K562 (cell line): ENCODE measurements around the gene RNF2. TPM values are rescaled to one million over a fixed set of nuclear protein-coding genes. Genes with fewer than 3 reads are reported as not detected.

Experiments used
- ELF2 ChIP-seq: fragments of 250-450 bp; sonication (Bioruptor Pico); IDR thresholded peaks from 2 replicates; pipeline ENCODE4 v1.5.0; 2021; ENCODE audit warnings: mild to moderate bottlenecking
- ETV5 ChIP-seq: sonication (generic); formaldehyde crosslinking; IDR thresholded peaks from 2 replicates; pipeline ENCODE4 v1.4.0; 2020; ENCODE audit warnings: low read depth, mild to moderate bottlenecking, missing genetic modification reagents
- GTF2F1 ChIP-seq: IDR thresholded peaks from 2 replicates; pipeline ENCODE4 v1.6.1; 2011; ENCODE audit warnings: low read depth, low read length, improper control_type of control experiment
- MTA1 ChIP-seq: fragments of 450-650 bp; IDR thresholded peaks from 2 replicates; pipeline ENCODE4 v1.6.1; 2017; ENCODE audit warnings: borderline replicate concordance
- NRF1 ChIP-seq, 2 experiments: fragments of 450-650 bp; IDR thresholded peaks in 1 of 2; conservative IDR thresholded peaks in 1 of 2; 2 replicates each; pipeline ENCODE4 v1.6.1; 2014; ENCODE audit warnings: mild to moderate bottlenecking in 2 of 2
- RBM25 ChIP-seq: fragments of 200-400 bp; formaldehyde crosslinking; IDR thresholded peaks from 2 replicates; pipeline ENCODE4 v1.6.1; 2018; ENCODE audit warnings: low read length, low read depth, moderate library complexity; ENCODE audit not compliant: severe bottlenecking
- SNIP1 ChIP-seq: fragments of 450-650 bp; IDR thresholded peaks from 2 replicates; pipeline ENCODE4 v1.7.1; 2017; ENCODE audit warnings: low read depth, mild to moderate bottlenecking
- ZBTB49 ChIP-seq: sonication (generic); formaldehyde crosslinking; IDR thresholded peaks from 2 replicates; pipeline ENCODE4 v1.8.0; 2022; ENCODE audit warnings: missing genetic modification reagents, mild to moderate bottlenecking, borderline replicate concordance
- ZNF140 ChIP-seq: fragments of 250-450 bp; sonication (Bioruptor Pico); IDR thresholded peaks from 2 replicates; pipeline ENCODE4 v1.8.0; 2021; ENCODE audit warnings: moderate library complexity, mild to moderate bottlenecking, inconsistent platforms
- ZNF274 ChIP-seq: IDR thresholded peaks from 2 replicates; pipeline ENCODE4 v1.6.1; 2011; ENCODE audit warnings: low read depth, mild to moderate bottlenecking, low read length, moderate library complexity, borderline replicate concordance
- ZNF324 ChIP-seq: fragments of 250-450 bp; sonication (Bioruptor Pico); IDR thresholded peaks from 2 replicates; pipeline ENCODE4 v1.4.0; 2020; ENCODE audit warnings: mild to moderate bottlenecking
- ZNF407 ChIP-seq: fragments of 450-650 bp; IDR thresholded peaks from 2 replicates; pipeline ENCODE4 v1.6.1; 2016; ENCODE audit warnings: low read depth
- ZNF644 ChIP-seq: fragments of 200-800 bp; sonication (Bioruptor generic); IDR thresholded peaks from 2 replicates; pipeline ENCODE4 v1.6.1; 2016; ENCODE audit warnings: low read depth, missing genetic modification characterization, missing compliant biosample characterization
- ZNF707 ChIP-seq: fragments of 250-450 bp; sonication (Bioruptor Pico); conservative IDR thresholded peaks from 2 replicates; pipeline ENCODE4 v1.8.0; 2022; ENCODE audit warnings: inconsistent platforms, mild to moderate bottlenecking, moderate library complexity
- ZNF76 ChIP-seq: fragments of 250-450 bp; sonication (Bioruptor Pico); IDR thresholded peaks from 2 replicates; pipeline ENCODE4 v1.4.0; 2020; ENCODE audit warnings: mild to moderate bottlenecking, moderate library complexity, borderline replicate concordance
- polyA plus RNA-seq, 8 experiments: library from polyadenylated mRNA; depleted of rRNA in 4 of 8; stranded (reverse) in 5 of 8; unstranded in 3 of 8; fragments of >200 nt; fragmentation: Nextera tagmentation in 2 of 8; fragmentation: Illumina TruSeq in 1 of 8; extraction: Ambion mirVana in 2 of 8; extraction: Trizol in 1 of 8; gene quantifications; 2 replicates each; pipeline versions ENCODE4 v1.2.1 to v1.2.3, GENCODE V29; 2011 to 2014; ENCODE audit warnings: inconsistent platforms in 1 of 8, missing spikeins in 1 of 8
- total RNA-seq, 7 experiments: library from RNA; depleted of rRNA in 6 of 7; stranded (reverse); fragments of >200 nt in 6 of 7; fragmentation: Illumina TruSeq in 2 of 7; extraction: Trizol in 2 of 7; gene quantifications; 2 replicates each; pipeline versions ENCODE4 v1.2.1 to v1.2.3, GENCODE V29; 2011 to 2021; ENCODE audit warnings: low replicate concordance in 1 of 7
- TF ChIP-seq, protein P1 (sequence below): sonication (generic); formaldehyde crosslinking; IDR thresholded peaks from 2 replicates; pipeline ENCODE4 v1.8.1; 2022; ENCODE audit warnings: missing genetic modification reagents

Gene RNF2
- total and polyA plus RNA-seq, 9 of the 15 experiments (the other 6 are each of a cell fraction or from before 2014, with no cell fraction given), result 7.1 to 66.5 (median 32.9) TPM

DNA sequence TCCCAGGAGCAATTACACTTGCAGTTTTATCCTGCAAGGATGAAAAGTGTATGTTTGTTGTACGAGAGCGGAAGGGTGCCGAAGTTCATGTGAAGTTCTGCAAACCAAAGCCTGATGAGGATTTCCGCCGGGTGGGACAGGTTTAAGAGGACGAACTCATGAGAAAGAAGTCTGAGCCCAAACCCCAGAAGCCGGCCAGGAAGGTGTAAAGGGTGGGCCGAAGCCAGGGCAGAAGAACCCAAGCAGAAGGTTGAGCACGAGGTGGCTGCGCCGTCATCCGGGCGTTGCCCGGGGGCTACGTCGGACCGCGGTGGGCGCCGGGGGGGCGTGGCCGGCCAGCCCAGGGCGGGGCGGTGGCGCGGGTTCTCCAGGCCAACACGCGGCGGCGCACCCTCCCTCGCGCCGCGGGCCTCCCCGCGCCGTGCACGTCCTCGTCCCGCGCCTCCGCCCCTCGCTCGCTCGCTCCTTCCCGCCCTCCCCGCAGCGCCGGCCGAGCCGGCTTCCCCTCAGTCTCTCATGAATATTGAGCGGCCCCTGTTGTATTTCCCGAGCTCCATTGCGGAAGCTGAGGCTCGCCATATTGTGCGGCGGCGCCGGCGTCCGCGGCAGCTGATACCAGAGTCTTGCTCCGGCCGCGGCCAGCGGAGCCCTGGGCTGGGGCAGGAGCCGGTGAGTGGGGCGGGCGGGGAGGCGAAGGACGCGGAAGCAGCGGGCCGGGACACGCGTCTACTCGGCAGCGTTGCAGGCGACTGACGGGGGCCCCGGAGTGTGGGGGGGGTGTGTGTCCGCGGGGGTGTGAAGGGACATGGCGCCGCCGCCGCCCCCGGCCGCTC, at the start of gene RNF2 (continued):
- no peak for TF ChIP-seq SNIP1
- TF ChIP-seq ZNF76 (CRISPR knock-in tag), result no peak
- TF ChIP-seq ZBTB49, result no peak
- TF ChIP-seq ZNF140 (CRISPR knock-in tag), result no peak
- 0 out of 2 replicates have a peak, but pooled peaks have one; percentile 18 for TF ChIP-seq GTF2F1
- no peak for TF ChIP-seq ZNF324 (CRISPR knock-in tag)
- TF ChIP-seq RBM25, result no peak
- TF ChIP-seq MTA1, result 0 out of 2 replicates have a peak, but pooled peaks have one; percentile 35
- TF ChIP-seq ZNF644 (tag), result no peak
- no peak; the same call in 1 of the 2 replicates for TF ChIP-seq ETV5 (CRISPR knock-in tag)
- peak; percentile 77 to 84; a peak in 3 of 4 replicates for TF ChIP-seq NRF1 (conservative IDR thresholded peaks at IDR 0.05 in 1 of 2, IDR thresholded peaks at IDR 0.05 in 1 of 2)
- TF ChIP-seq ZNF407, result no peak
- peak; percentile 55 for TF ChIP-seq ELF2
- TF ChIP-seq ZNF707 (CRISPR knock-in tag), result no peak
- no peak for TF ChIP-seq ZNF274
- TF ChIP-seq, protein P1, sequence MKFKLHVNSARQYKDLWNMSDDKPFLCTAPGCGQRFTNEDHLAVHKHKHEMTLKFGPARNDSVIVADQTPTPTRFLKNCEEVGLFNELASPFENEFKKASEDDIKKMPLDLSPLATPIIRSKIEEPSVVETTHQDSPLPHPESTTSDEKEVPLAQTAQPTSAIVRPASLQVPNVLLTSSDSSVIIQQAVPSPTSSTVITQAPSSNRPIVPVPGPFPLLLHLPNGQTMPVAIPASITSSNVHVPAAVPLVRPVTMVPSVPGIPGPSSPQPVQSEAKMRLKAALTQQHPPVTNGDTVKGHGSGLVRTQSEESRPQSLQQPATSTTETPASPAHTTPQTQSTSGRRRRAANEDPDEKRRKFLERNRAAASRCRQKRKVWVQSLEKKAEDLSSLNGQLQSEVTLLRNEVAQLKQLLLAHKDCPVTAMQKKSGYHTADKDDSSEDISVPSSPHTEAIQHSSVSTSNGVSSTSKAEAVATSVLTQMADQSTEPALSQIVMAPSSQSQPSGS (CRISPR knock-in tag), result no peak
